Measurements from ENCODE around the gene LTA4H.
"Not testable (repeated sequence)": the region's sequence is repeated elsewhere in the genome, so short reads cannot be mapped to it uniquely, and the experiment has no call there.

The LTA4H gene

DNA sequence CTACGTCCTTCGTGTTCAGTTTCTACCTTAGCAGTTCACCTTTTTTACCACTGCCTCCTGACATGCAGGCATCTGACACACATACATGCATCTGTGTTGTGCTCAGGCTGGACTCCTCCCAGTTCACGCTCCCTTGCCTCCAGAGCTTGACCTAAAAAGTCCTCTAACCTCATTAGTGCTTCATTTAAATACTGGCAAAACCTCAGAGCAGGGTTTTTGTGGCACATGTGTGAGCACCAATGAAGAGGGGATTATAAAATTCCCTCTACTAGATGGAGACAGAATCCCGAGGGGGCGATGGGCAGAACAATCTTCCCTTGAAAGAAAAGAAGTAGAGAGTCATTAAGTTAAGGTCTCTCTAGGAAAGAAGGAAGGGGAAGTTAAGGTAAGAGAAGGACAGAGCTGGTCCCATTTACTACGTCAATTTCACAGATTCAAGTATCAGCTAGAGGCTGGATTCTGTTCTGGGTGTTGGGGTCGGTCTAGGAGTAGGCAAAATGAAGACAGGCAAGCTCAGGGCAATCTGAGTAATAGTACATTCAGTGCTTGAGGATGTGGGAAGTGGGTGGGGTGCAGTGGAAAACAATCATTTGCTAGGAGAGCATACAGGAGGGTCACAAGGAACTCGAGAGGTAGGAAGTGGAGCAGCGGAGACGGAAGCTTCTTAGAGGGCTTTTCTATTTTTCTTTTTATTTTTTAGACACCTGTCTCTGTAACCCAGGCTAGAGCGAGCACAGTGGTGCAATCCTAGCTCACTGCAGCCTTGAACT lies 46.7 kb downstream of the LTA4H start:
- no peak for DNase-seq

DNA sequence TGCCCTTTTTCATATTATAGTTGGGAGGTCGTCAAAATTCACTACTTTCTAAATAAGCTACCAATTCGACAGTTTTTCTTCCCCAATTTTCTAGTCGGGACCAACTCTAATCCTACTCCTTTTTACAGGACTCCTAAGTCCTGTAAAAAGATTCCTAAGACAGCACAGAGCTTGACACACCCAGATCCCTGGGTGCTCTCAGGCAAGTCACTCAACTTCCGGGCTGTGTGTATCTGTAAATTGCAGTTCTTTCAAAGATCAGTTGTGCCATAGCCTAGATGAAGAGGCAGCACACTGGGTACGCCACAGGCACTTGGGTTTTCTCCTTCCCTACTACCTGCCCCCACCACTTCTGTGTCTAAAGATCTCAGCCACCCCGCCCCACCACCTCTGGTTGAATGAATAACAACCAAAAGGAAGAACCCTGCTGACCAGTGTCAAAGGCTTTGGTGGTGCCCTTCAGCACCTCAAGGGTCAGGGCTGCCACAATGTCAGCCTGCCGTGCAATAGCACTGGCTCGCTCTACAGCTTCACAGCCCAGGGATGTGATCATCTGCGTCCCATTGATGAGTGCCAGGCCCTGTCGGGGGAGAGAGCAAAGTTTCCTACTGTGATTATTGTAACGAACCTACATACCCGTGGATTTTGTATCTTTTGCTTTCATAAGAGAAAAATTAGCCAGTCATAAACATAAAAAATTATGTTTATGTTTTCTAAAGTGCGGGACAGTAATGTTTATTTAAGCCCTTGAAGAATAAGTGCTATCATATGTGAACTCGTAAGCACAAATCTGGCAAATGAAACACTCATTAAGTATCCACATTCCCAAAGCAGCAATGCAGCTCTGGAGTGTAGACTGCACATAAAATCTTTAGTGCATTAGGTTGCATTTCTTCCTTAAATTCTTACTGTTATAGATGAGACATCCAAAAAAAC lies 48.5 kb downstream of the LTA4H start:
- DNase-seq, result no peak

DNA sequence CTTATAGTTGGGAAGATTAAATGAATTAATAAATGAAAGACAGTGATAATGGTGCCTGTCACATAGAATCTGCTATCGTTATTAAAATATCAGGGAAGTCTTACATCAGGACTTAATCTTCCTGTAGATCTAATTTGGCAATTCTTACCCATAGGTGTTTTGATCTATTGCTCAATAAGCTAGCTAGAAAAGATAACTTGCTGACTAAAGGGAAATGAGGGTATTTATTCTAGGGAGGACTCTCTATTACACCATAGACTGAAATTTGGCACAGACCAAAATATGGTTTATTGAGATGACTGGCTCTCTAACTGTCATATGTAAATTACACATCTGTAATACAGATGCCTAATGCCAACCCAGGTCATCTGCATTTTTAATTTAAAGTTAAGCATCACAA lies 50.7 kb downstream of the LTA4H start:
- DNase-seq, result no peak

DNA sequence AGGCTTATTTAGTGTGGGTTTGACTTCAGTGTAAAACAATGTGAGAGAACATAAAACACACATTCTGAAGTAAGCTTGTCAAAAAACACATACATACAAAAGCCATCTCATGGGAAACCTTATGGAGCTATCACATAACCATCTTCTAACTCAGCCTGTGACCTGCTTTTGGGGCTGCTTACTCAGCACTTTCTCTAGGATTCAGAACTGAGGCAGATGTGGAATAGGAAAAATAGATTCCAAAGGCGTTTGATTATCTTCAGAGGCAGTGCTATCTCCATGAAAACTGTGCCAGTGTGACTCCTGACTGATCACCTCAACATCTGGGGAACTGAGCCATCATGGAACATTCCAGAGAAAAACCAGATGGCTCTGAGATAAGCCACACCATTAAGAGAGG lies 52.8 kb downstream of the LTA4H start:
- no peak for DNase-seq

DNA sequence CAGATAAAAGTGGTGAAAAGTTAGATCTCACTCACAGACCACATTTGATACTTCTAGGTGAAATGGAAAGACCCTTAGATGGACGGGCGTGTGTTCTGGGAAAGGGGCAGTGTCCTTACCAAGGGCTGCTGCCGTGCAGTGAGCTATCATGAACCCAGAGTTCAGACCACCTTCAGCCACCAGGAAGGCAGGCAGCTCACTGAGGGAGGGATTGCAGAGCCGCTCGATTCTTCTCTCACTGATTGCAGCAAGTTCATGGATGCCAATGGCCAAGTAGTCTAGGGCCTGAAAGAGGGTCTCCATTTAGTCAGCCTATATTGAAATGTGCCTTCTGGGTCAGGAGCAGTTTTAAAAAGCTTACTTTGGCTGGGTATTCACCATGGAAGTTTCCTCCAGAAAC lies 55.0 kb downstream of the LTA4H start:
- no peak for DNase-seq

DNA sequence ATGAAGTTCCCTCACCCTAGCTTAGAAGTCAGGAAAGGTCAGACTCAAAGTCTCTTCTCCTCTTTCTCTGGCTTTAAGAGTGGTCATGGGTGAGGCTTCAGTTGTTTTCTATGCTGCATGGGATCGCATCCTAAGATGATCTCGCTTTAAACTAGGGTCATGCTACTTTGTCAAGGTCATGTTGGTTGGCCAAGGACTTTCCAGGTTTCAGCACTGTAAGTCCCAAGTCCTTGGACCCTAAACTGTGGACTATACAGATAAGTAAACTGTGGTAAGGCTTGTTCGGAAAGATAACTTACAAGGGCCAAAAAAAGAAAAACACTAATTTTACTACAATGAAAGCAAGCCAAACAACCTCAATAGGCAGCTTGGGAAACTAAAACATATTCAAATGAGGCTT lies 56.6 kb downstream of the LTA4H start:
- DNase-seq, result no peak

DNA sequence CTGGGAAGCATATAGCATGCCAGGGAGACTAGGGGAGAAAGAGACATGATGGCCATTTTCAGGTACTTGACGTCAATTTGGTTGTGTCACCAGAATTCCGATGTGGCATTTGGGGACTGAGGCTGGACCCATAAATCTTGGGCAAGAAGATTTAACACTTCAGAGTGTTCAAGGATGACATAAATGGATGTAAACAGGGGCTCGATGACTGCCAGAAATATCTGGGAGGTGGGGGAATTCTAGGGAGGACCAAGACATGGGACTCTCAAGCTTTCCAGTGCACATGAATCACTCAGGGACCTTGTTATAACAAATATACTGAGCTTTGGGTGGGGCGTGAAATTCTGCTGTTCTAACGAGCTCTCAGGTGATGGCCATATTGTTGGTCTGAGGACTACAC lies 57.0 kb downstream of the LTA4H start:
- no peak for DNase-seq

DNA sequence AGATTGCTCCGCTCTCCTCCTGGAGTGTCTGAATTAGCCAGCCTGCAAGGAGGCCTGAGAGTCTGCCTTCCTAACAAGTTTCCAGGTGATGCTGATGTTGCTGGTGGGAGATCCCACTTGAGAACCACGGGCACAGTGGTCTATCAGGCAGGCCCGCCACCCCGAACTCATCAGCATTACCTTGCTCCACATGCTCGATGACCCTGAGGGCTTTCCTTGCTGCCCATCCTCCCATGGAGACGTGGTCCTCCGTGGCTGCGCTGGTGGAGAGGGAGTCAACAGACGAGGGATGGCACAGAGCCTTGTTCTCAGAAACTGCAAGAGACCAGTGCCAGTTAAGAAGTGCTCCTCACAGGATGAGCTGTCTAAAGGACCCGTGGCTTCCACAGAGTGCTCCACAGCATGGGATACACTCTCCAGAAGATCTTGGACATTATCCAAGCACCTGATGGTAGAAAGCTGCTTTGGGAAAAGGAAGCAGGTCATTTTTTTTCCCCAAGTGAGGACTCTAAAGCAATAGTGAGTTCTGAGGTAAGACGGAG lies 57.6 kb downstream of the LTA4H start:
- DNase-seq, result no peak

DNA sequence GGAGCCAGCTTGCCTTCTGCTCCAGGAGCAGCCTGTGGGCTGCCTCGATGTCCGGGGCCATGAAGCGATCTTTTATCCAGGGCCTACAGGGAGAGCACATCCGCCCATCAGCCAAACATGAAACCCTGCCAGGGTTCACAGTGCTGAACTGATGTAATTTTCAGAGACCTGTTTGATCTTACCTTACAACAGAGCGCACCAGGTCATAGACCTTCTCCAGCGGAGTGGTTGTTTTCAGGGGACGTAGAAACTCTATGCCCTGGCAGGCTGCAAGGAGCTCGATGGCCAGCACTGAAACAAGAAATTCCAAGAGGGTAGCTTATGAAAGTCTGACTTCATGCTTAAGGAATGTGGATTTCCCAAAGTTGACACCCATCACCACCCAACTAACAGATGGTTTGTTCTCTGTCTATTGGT lies 59.0 kb downstream of the LTA4H start:
- DNase-seq, result no peak

DNA sequence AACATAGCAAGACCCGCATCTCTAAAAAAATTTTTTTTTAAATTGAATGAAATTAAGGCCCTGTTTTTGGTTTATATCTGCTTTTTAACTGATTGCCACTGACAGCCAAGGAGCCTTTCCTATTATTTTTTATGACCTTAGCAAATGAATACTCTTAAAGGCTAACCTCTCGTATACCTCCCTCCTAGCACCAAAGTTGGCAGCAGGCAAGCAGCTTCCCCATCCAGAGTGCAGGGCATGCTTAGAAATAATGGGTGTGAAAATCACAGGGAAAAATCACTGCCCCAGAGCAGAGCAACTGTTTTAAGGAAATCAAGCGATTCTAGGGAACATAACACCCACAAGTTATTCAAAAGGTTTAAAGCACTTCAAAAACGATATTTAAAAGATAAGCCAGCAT lies 59.9 kb downstream of the LTA4H start:
- no peak for DNase-seq

DNA sequence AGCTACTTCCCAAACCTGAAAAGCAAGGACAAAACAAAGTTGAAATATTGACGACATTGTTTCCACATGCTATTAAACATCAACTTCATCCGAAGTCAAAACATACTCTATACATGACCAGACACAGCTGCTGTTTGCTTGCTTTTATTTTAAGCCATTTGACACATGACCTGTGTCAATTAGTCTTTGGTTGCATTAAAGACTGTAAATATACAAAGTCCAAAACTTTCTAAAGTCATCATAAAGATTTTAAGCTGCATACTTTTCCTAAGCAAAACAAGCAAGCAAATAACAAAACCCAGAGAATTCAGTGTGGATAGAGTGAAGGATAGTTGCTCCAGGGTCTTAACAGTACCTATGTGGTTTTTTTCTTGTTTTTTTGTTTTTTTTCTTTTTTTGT lies 61.0 kb downstream of the LTA4H start:
- DNase-seq, result no peak

DNA sequence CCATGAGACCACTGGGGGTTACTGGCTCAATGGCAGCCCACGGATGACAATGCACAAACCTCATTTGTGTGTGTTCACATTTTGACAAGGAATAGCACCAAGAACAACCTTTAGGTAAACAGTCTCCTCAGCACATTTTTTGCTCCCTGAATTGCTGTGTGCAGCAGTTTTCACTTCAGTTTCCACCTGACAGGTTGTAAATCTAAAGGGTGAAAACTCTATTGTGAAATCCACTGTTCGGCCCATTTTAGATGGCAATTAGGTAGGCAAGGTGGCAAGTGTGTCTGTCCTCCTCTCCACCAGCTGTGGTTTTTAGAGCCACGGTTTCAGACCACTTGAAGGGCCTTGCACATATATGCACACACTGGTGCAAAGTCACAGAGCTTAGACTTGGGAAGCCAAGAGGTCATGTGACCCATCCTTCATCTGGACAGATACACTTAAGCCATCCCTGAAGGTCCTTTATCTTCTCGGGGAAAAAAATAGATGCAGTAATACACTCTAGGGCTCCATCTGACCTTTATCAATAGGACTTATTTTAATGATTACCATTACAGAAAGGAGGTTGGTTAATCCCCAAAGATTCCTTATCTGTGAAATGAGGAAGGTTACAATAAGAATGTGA lies 62.4 kb downstream of the LTA4H start:
- DNase-seq, result no peak

DNA sequence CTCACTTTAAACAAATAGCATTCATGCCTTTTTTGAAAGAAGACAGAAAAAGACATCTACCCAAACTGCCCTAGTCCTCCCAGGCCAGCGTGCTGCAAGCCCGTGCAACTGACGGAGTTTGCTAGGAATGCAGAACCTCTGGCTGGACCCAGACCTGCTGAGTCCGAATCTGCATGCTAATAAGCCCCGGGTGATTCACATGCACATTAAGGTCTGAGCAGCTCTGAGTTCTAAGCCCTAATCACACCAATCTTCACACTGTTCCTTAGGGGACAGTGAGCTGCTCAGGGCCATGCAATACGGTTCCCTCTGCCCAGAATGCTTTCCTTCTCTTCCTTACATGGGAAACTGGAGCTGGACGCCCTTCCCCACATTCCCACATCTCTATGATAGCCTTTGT lies 64.5 kb downstream of the LTA4H start:
- DNase-seq, result no peak

DNA sequence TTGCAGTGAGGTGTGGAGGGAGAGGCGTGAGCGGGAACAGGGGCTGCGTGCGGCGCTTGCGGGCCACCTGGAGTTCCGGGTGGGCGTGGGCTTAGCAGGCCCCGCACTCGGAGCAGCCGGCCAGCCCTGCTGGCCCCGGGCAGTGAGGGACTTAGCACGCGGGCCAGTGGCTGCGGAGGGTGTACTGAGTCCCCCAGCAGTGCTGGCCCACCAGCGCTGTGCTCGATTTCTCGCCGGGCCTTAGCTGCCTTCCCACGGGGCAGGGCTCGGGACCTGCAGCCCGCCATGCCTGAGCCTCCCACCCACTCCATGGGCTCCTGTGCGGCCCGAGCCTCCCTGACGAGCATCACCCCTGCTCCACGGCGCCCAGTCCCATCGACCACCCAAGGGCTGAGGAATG lies 66.3 kb downstream of the LTA4H start:
- DNase-seq, result not testable (repeated sequence)

DNA sequence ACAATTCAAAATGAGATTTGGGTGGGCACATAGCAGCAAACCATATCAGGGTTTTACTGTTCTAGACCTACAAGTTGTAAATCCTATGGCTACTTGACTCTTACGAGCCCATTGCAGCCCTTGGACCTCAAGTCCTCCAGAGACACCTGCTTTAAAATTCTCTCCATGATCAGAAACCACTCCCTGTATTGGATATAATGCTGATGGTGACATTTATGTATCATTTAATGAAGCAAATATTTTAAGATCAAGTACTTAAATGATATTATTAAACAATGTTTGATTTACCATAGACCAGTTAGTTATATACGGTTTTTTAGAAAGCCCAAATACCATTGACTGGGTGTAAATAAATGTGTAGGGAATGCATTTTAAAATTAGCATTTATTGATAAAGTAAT lies 68.1 kb downstream of the LTA4H start:
- no peak for DNase-seq

DNA sequence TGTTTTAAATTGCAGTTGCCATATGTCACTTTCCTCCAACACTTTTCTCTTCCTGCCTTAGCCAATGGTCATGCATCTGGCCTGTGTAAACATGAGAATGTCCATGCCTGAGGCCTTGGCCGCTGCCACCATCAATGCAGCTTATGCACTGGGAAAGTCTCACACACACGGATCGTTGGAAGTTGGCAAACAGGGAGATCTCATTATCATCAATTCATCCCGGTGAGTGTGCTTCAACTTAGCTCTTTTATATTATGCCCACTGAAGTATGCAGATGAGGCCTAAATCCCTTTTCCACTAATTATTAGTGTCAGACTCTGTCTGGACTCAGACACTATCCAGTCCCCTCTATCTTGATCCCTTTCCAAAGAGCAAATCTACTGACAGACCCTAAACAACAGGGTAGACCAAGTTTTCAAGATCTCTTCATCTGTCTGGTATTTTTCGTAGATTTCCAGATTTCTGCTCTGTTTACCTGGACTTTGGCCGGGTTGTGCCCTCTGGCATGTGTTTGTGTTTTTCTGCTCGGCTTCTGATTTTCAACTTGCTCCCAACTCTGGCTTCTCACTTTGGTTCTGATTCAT lies 69.0 kb downstream of the LTA4H start:
- no peak for DNase-seq

DNA sequence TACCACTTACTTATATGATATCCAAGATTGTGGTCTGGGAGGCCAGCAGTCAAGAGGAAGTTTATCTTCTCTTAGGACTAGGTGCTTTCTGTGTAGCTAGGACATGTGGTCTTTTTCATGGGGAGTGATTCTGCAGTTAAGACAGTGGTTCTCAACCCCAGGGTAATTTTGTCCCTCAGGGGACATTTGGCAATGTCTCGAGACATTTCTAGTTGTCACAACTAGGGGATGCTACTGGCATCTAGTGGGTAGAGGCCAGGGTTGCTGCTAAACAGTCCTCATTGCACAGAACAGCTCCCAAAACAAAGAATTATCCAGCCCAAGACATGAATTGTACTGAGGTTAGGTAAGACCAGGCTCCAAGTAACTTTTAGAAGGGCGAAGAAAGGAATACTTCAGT lies 72.3 kb downstream of the LTA4H start:
- no peak for DNase-seq

DNA sequence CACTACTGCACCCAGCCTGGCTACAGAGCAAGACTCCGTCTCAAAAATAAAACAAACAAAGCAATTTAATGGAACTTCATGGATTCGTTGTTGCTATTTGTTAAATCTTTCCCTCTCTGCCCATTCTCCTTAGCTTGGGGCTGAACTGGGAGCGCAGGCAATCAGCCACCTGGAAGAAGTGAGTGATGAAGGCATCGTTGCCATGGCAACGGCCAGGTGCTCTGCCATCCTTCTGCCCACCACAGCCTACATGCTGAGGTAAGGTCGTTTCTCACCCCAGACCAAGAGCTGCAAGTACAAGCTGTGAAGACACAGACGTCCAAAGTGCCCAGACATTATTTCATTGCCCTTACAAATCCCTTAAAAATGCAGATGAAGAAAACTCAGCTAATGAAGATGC lies 73.2 kb downstream of the LTA4H start:
- DNase-seq, result no peak

DNA sequence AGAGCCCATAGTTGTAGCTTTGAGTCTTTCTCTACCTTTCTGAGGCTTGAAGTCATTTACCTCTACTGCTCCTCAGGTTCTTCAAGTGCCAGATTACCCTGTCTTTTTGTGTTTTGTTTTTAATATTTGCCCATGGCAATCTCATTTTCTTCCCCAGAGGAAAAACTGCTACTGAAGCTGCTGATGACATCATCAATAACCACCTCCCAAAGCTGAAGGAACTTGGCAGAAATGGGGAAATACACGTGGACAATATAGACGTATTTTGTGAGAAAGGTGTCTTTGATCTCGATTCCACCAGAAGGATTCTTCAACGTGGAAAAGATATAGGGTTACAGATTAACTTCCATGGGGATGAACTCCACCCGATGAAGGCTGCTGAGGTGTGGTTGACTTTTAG lies 75.1 kb downstream of the LTA4H start:
- DNase-seq, result no peak

DNA sequence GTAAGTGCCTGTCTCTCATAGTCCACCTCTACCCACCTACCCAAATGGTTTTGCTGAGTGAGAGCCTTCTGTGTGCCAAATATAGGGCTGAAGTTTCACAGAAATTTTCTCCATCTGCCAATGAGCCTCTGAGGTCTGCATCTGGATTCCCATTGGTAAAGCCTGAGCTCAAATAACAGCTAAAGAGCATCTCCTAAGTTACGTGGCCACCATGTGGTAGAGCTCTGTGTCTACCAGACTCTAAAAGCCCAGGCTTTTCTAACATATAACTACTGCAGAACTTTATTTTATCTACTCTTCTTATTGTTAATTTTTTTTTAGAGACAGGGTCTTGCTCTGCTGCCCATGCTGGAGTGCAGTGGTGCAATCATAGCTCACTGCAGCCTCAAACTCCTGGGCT lies 76.3 kb downstream of the LTA4H start:
- no peak for DNase-seq

DNA sequence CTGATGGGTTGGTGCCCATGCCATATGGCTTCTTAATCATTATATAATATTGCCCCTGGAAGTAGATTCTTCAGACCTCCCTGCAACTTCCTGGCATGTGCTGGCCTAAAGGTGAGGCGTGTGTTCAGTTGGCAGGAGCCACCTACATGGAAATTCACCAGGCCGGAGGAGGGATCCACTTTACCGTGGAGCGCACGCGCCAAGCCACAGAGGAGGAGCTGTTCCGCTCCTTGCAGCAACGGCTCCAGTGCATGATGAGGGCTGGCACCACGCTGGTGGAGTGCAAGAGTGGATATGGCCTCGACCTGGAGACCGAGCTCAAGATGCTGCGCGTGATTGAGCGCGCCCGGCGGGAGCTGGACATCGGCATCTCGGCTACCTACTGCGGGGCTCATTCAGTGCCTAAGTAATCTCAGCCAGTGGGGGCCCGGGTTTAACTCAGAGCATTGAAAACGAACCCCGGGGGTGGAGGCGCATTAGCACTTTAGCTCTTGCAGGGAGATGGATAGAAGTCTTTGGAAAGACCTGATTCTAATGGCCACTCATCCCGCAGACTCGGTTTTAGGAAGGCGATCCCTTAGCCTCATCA lies 78.7 kb downstream of the LTA4H start:
- DNase-seq, result no peak

DNA sequence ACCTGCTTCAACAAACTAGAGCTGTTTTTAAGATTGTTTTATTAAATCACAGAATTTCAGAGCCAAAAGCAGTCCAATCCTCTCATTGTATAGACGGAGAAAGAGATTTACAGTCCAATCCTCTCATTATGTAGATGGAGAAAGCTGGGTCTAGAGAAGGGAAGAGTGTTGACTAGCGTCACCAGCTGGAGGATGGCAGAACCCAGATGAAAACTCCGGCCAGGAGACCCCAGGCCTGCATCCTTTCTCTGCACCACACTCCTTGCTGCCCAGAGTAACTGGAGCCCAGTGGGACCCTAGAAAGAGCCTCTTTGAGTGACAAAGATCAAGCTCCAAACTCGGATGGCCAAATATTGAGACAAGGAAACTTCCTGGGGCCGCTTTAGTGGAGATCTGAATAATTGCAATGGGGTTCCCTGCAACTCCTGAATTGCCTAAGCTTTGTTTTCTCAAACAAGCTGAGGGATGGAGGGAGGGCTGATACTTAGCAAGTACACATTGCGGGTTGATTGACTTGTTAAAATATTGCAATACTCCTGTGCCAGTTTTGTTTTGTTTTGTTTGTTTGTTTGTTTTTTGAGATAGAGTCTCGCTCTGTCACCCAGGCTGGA lies 79.7 kb downstream of the LTA4H start:
- DNase-seq, result no peak

All from stimulated activated CD4-positive, alpha-beta T cell treated with anti-CD3 and anti-CD28 coated beads, Interleukin-4, amount 100 ng/mL, for 24 hours (primary cell).